Smooth muscle cell (in vitro differentiated cells): ENCODE data around the gene CFAP58. TPM values are rescaled to one million over a fixed set of nuclear protein-coding genes. Genes with fewer than 3 reads are reported as not detected.
A peak's percentile ranks its signal among the peaks of the same experiment; 100 is the strongest.

Experiments
- DNase-seq: peaks from one replicate; lab custom pipeline; 2025; ENCODE audit not compliant: unreplicated experiment; lab: John Stamatoyannopoulos, UW
- H2AFZ ChIP-seq: fragments of 200-600 bp; sonication (generic); 2 replicates; pipeline ENCODE4 v1.6.0; 2016; ENCODE audit warnings: antibody characterized with exemption, low read depth, mild to moderate bottlenecking
- H3F3A ChIP-seq: fragments of 200-600 bp; sonication (generic); 2 replicates; pipeline ENCODE4 v1.6.0; 2017; ENCODE audit warnings: antibody characterized with exemption, low read depth
- H3K27ac ChIP-seq: fragments of 200-600 bp; sonication (generic); 2 replicates; pipeline ENCODE4 v1.5.1; 2016; ENCODE audit warnings: low read depth, mild to moderate bottlenecking
- H3K27me3 ChIP-seq: fragments of 200-600 bp; sonication (generic); 2 replicates; pipeline ENCODE4 v1.6.1; 2016; ENCODE audit warnings: low read depth, mild to moderate bottlenecking
- H3K36me3 ChIP-seq: fragments of 200-600 bp; sonication (generic); 2 replicates; pipeline ENCODE4 v1.5.1; 2016; ENCODE audit warnings: low read depth
- H3K4me1 ChIP-seq: fragments of 200-600 bp; sonication (generic); 2 replicates; pipeline ENCODE4 v1.5.1; 2016; ENCODE audit warnings: low read depth
- H3K4me2 ChIP-seq: fragments of 200-600 bp; sonication (generic); 2 replicates; pipeline ENCODE4 v1.6.0; 2016; ENCODE audit warnings: mild to moderate bottlenecking
- H3K4me3 ChIP-seq: fragments of 200-600 bp; sonication (generic); 2 replicates; pipeline ENCODE4 v1.5.1; 2016; ENCODE audit warnings: mild to moderate bottlenecking
- H3K79me2 ChIP-seq: fragments of 200-600 bp; sonication (generic); 2 replicates; pipeline ENCODE4 v1.6.0; 2016; ENCODE audit warnings: low read depth, mild to moderate bottlenecking
- H3K9ac ChIP-seq: fragments of 200-600 bp; sonication (generic); 2 replicates; pipeline ENCODE4 v1.6.0; 2016; ENCODE audit warnings: low read depth
- H3K9me3 ChIP-seq: fragments of 200-600 bp; sonication (generic); replicated peaks from 2 replicates; pipeline ENCODE4 v1.5.1; 2016; ENCODE audit warnings: low read depth
- H4K20me1 ChIP-seq: fragments of 200-600 bp; sonication (generic); 2 replicates; pipeline ENCODE4 v1.6.0; 2016; ENCODE audit warnings: low read depth
- WGBS: methylation state at CpG from one replicate; pipeline ENCODE4 v1.1.7; 2016; ENCODE audit warnings: low lambda C conversion rate; 5-methylcytosine and 5-hydroxymethylcytosine counted together
- polyA plus RNA-seq: library from polyadenylated mRNA; unstranded; fragments of >200 nt; fragmentation: Nextera tagmentation; extraction: Ambion mirVana; gene quantifications from 2 replicates; pipeline ENCODE4 v1.2.1, GENCODE V29; 2016
- total RNA-seq: library from RNA; depleted of rRNA; stranded (reverse); fragments of >200 nt; gene quantifications from 2 replicates; pipeline ENCODE4 v1.2.3, GENCODE V29; 2014
- TF ChIP-seq, protein P1 (sequence below): fragments of 200-600 bp; sonication (generic); IDR thresholded peaks from 2 replicates; pipeline ENCODE4 v1.5.1; 2017; ENCODE audit warnings: borderline replicate concordance, mild to moderate bottlenecking, antibody characterized with exemption; ENCODE audit not compliant: insufficient read depth, poor library complexity, severe bottlenecking

CFAP58 gene
- total and polyA plus RNA-seq, 2 experiments from 2014 or later: 0.39 to 0.54 TPM

DNA sequence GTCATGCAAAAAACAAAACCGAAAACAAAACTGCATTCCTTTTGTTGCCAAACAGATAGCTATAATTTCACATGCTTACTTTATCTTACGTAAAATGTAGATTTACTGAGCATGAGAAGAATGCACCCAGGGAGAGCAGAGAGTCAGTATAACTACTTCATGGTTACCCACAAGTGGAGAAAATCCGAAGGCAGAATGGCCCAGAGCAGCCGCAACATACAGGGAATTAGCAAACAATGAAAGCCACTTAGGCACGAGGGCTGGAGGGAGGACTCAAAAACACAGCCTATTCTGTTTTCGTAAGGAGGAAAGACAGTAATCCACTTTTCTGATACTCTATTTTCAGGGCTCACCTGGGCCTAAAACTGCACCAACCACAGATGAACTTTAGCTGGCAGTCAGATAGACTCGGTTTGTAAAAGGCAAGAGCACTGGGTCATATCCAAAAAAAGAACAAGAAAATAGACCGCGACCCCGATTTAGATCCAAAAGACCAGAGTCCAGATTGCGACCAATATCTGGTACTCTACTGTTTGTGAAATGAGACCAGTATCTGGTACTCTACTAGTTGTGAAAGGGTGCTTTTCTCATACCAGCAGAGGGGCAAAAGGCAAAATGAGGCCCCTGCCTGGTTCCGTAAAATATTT, 16.7 kb upstream of the CFAP58 start:
- H3K9me3 ChIP-seq: no peaks in the 10 kb centered on the region
- peak overlapping the region; percentile 100 for H3K27ac ChIP-seq
- H3K27me3 ChIP-seq: no peaks in the 10 kb centered on the region
- peaks cover 62% of the 10 kb centered on the region for H3K79me2 ChIP-seq
- TF ChIP-seq, protein P1, sequence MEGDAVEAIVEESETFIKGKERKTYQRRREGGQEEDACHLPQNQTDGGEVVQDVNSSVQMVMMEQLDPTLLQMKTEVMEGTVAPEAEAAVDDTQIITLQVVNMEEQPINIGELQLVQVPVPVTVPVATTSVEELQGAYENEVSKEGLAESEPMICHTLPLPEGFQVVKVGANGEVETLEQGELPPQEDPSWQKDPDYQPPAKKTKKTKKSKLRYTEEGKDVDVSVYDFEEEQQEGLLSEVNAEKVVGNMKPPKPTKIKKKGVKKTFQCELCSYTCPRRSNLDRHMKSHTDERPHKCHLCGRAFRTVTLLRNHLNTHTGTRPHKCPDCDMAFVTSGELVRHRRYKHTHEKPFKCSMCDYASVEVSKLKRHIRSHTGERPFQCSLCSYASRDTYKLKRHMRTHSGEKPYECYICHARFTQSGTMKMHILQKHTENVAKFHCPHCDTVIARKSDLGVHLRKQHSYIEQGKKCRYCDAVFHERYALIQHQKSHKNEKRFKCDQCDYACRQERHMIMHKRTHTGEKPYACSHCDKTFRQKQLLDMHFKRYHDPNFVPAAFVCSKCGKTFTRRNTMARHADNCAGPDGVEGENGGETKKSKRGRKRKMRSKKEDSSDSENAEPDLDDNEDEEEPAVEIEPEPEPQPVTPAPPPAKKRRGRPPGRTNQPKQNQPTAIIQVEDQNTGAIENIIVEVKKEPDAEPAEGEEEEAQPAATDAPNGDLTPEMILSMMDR: no peak
- peak overlapping the region; percentile 97 for H3K4me2 ChIP-seq
- H3K36me3 ChIP-seq: no peaks in the 10 kb centered on the region
- peak overlapping the region; percentile 98 for H3K4me3 ChIP-seq
- H3K9ac ChIP-seq: peak overlapping the region; percentile 99
- no peak overlapping the region for H2AFZ ChIP-seq
- no peak for DNase-seq
- H3K4me1 ChIP-seq: peaks cover 46% of the 10 kb centered on the region
- WGBS: 5% methylated on average over 12 of the region's 12 CpGs
- peaks cover 19% of the 10 kb centered on the region for H3F3A ChIP-seq
- H4K20me1 ChIP-seq: peaks cover 59% of the 10 kb centered on the region

DNA sequence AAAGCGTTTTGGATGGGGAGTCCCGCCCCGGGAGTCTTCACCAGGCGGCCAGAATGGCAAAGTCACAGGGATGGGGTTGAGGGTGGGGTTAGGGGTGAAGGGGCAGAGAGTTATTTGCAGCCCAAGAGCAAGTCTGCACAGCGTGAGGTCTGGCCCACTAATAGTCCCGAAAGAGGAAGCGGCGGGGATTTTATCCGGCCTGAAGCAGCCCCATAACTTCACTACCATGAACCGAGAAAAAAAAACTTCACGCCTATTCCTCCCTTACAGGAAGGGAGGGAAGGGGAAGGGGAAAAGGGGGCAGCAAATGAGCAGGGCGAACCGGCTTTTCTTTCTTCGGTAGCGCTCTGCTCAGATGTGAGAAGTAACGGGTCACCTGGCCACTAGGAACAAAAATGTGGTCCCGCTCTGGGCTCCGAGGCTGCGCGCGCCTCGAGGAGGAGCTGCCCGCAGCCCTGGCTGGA, 16.1 kb upstream of the CFAP58 start:
- DNase-seq: no peak
- peak overlapping the region; percentile 99 for H3K9ac ChIP-seq
- H3K9me3 ChIP-seq: no peaks in the 10 kb centered on the region
- H2AFZ ChIP-seq: no peak overlapping the region
- peaks cover 40% of the 10 kb centered on the region for H3K4me1 ChIP-seq
- peaks cover 13% of the 10 kb centered on the region for H3F3A ChIP-seq
- WGBS: under 1% methylated on average over 20 of the region's 23 CpGs
- peaks cover 53% of the 10 kb centered on the region for H4K20me1 ChIP-seq
- peak overlapping the region; percentile 97 for H3K4me2 ChIP-seq
- H3K27me3 ChIP-seq: no peaks in the 10 kb centered on the region
- TF ChIP-seq, protein P1: peak; percentile 1
- H3K79me2 ChIP-seq: peaks cover 56% of the 10 kb centered on the region
- no peaks in the 10 kb centered on the region for H3K36me3 ChIP-seq
- peak overlapping the region; percentile 98 for H3K4me3 ChIP-seq
- peak overlapping the region; percentile 100 for H3K27ac ChIP-seq

DNA sequence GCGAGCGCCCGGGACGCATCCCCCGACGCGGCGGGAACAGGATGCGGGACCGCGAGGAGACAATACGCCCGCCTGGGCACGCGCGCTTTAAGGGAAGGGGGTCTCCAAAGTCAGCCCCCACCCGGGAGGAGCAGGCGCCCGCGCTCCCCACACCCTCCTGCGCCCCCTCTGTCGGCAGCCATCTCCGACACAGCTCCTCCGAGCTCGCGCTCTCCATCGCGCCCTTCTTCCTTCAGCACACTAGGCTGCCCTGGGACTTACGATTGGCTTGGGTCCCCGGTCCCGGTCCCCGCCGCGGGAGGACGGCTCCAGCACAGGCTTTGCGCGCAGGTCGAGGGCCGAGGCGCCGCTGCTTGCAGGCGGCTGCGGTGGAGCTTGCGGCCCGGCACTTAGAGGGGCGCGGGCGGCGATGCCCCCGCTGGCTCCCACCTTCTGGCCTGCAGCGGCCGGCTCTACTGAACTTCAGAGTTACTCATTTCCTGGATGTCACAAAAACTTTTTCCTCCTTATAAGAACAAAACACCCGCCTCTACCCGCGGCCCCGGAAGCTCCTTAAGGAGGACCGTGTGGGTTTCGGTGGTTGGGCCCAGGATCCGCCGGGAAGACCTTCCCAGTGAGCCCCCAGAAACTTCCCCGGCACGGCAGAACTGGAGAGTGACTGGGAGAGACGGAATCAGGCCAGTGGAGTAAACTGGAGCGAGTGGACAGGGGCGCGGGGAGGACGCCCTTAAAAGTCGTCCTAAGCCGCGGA, 15.5 kb upstream of the CFAP58 start, which contains the start of gene ITPRIP:
Gene ITPRIP, minus strand, starts transcription at position 481 of the 751 bp plus-strand sequence. CDS start 22,414 bp downstream, outside the sequence.
- 1% methylated on average over 59 of the region's 70 CpGs for WGBS
- no peaks in the 10 kb centered on the region for H3K9me3 ChIP-seq
- no peaks in the 10 kb centered on the region for H3K36me3 ChIP-seq
- H3K4me2 ChIP-seq: peak within 1 kb of the TSS; percentile 97
- H3F3A ChIP-seq: peaks cover 7% of the 10 kb centered on the region
- H3K4me1 ChIP-seq: peaks cover 35% of the 10 kb centered on the region
- peaks cover 47% of the 10 kb centered on the region for H4K20me1 ChIP-seq
- H3K9ac ChIP-seq: peak within 1 kb of the TSS; percentile 99
- H3K4me3 ChIP-seq: peak within 1 kb of the TSS; percentile 98
- TF ChIP-seq, protein P1: peak; percentile 15
- no peaks in the 10 kb centered on the region for H3K27me3 ChIP-seq
- peak within 1 kb of the TSS; percentile 100 for H3K27ac ChIP-seq
- H2AFZ ChIP-seq: peak within 1 kb of the TSS; percentile 94
- H3K79me2 ChIP-seq: peaks cover 50% of the 10 kb centered on the region
- DNase-seq: peak; percentile 76
